ENCODE measurements around the gene ZNF775.

DNA sequence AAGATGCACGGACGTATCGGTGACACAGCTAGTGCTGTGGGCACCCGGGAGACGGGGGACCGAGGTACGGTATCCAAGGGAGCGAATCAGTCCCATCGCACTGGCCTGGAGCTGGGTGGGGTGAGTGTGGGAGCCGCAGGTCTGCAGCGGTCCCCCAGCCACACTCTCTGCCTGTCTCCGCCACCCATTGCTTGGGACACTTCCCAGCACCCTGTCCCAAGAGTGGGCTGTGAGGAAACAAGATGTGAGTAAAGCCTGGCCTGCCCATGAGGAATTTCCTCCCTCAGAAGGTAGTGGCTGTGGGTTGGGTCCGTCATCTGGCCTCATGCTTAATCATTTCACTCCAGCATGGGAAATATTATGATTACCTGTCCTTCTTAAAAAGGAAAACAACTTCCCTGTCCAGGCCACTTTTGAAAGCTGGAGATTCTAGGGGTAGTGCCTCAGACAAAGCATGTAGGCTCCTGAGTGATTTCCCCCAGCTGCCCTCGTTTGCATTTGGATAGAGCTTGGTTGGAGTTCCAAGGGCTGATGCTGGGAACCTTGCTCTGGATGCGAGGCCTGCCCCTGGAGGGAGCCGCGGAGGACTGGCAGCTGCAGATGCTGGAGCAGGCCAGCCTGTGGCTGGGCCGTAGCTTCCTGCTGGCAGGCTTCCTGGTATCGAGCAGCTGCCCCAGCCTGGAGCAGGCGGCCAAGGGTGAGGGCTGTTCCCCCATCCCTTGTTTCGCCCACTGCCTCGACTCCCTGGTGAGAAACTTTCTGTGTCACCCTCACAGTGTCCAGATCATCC lies 49.6 kb upstream of the ZNF775 start:
- TF ChIP-seq, protein P1, sequence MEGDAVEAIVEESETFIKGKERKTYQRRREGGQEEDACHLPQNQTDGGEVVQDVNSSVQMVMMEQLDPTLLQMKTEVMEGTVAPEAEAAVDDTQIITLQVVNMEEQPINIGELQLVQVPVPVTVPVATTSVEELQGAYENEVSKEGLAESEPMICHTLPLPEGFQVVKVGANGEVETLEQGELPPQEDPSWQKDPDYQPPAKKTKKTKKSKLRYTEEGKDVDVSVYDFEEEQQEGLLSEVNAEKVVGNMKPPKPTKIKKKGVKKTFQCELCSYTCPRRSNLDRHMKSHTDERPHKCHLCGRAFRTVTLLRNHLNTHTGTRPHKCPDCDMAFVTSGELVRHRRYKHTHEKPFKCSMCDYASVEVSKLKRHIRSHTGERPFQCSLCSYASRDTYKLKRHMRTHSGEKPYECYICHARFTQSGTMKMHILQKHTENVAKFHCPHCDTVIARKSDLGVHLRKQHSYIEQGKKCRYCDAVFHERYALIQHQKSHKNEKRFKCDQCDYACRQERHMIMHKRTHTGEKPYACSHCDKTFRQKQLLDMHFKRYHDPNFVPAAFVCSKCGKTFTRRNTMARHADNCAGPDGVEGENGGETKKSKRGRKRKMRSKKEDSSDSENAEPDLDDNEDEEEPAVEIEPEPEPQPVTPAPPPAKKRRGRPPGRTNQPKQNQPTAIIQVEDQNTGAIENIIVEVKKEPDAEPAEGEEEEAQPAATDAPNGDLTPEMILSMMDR (IDR thresholded peaks at IDR 0.05; ENCODE audit: insufficient read depth, low read length), result no peak
- TF ChIP-seq POLR2AphosphoS5 (IDR thresholded peaks at IDR 0.05; ENCODE audit: low read depth), result no peak
- TF ChIP-seq, protein P2, sequence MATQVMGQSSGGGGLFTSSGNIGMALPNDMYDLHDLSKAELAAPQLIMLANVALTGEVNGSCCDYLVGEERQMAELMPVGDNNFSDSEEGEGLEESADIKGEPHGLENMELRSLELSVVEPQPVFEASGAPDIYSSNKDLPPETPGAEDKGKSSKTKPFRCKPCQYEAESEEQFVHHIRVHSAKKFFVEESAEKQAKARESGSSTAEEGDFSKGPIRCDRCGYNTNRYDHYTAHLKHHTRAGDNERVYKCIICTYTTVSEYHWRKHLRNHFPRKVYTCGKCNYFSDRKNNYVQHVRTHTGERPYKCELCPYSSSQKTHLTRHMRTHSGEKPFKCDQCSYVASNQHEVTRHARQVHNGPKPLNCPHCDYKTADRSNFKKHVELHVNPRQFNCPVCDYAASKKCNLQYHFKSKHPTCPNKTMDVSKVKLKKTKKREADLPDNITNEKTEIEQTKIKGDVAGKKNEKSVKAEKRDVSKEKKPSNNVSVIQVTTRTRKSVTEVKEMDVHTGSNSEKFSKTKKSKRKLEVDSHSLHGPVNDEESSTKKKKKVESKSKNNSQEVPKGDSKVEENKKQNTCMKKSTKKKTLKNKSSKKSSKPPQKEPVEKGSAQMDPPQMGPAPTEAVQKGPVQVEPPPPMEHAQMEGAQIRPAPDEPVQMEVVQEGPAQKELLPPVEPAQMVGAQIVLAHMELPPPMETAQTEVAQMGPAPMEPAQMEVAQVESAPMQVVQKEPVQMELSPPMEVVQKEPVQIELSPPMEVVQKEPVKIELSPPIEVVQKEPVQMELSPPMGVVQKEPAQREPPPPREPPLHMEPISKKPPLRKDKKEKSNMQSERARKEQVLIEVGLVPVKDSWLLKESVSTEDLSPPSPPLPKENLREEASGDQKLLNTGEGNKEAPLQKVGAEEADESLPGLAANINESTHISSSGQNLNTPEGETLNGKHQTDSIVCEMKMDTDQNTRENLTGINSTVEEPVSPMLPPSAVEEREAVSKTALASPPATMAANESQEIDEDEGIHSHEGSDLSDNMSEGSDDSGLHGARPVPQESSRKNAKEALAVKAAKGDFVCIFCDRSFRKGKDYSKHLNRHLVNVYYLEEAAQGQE (IDR thresholded peaks at IDR 0.05; ENCODE audit: insufficient replicate concordance, low read depth), result no peak

Data from HL-60 (cell line).